ENCODE measurements around the gene MRPS18A. TPM values are rescaled to one million over a fixed set of nuclear protein-coding genes. Genes with fewer than 3 reads are reported as not detected.

MRPS18A gene
- total RNA-seq (10 to 100 TPM; 28.9 to 30.6 TPM), polyA plus RNA-seq (10 to 100 TPM; 53.1 to 63.1 (median 53.7) TPM), total RNA-seq (14.3 to 50.5 (median 25.4) reads per million in 6 experiments)

DNA sequence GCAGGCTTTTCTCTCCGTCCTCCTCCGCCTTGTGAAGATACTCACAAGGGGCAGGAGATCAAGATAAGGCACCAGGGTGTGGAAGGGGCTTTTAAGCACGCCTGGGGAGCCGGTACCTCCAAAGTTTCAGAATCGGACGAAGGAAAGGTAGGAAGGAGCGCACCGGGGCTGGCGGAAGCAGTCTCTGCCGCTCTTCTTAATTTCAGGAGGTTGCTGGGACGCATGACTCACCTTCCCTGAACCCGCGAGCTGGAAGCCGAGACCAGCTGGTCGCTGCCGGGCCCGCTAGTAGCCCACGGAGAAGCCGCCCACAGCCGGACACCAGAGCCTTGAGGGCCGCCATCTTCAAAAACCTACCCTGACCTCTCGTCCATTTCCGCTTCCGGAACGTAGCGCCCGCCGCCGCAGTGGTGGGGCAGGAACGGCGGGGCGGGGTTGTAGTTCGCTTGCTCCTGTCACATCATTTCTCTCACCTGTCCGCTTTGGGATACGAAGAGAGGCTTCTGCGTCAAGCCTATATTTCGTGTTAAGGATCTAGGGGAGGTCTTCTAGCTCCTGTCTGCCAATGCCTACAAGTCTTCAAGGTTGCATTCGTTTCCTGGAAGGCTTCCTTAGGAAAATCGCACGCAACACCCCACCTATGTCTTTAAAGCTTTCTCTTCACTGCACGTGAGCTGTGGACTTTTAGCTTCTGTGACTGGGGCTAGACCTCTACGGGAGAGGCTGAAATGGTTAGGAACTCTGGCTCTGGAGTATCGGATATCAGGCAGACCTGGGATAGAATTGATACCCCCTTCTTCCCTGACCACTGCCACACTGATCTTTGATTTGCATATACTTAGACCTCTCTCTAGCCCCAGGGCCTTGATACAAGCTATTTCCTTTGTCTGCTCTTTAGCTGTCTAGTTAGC, at the start of gene MRPS18A:
TSS of gene MRPS18A (minus strand) at position 355 of the 911 bp plus-strand sequence. CDS start at position 343, 12 bp downstream.
- ATAC-seq (peak; percentile 97 to 98), DNase-seq (peak; percentile 66 to 86 (median 72))
- H3K27me3 Mint-ChIP-seq: peaks cover 0 to 1% (median 0%) of the 10 kb centered on the region in 5 donors
- no peaks in the 10 kb centered on the region for H3K9me3 Mint-ChIP-seq
- peak within 1 kb of the TSS; percentile 89 to 97 (median 95) for H3K27ac Mint-ChIP-seq
- POLR2A ChIA-PET: interaction anchor here (1.4 to 1.8 kb wide), 3 partner anchors 15 to 58 kb away, joined by 4 to 5 read pairs (median 4); partner anchors contain the start of gene GTPBP2
- peaks cover 0 to 17% (median 0%) of the 10 kb centered on the region in 3 donors for H3K36me3 Mint-ChIP-seq
- peak within 1 kb of the TSS; percentile 89 to 99 (median 95) for H3K4me3 Mint-ChIP-seq
- H3K4me1 Mint-ChIP-seq: peaks cover 24 to 52% (median 47%) of the 10 kb centered on the region in 4 donors

DNA sequence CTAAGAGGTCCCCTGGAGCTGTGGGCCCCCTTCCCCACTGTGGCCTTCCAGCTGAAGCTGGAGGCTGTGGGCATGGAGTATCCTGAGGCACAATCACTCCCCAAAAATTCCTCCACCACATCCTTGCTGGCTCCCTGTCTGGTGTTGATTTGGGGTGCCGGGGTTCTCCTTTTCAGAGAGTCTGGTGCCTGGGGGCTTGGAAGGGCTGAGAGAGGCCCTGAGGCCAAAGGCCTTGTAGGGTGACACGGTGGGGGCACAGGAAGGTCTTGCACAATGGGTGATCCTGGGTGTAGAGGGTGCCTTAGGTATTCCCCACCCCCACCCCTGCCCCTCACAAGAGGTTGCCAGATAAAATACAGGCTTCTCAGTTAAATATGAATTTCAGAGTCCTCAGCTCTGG, 49.3 kb upstream of the MRPS18A start:
- peaks cover 0 to 6% (median 0%) of the 10 kb centered on the region in 5 donors for H3K27me3 Mint-ChIP-seq
- peaks cover 0 to 6% (median 4%) of the 10 kb centered on the region in 9 donors for H3K9me3 Mint-ChIP-seq
- ATAC-seq (no peak), DNase-seq (no peak)
- peak overlapping the region in 2 of 10 donors; percentile 76 to 80 for H3K27ac Mint-ChIP-seq
- no peaks in the 10 kb centered on the region for H3K36me3 Mint-ChIP-seq
- peaks cover 12 to 28% (median 19%) of the 10 kb centered on the region in 4 donors for H3K4me1 Mint-ChIP-seq
- POLR2A ChIA-PET: no interaction called here
- H3K4me3 Mint-ChIP-seq: no peak overlapping the region

DNA sequence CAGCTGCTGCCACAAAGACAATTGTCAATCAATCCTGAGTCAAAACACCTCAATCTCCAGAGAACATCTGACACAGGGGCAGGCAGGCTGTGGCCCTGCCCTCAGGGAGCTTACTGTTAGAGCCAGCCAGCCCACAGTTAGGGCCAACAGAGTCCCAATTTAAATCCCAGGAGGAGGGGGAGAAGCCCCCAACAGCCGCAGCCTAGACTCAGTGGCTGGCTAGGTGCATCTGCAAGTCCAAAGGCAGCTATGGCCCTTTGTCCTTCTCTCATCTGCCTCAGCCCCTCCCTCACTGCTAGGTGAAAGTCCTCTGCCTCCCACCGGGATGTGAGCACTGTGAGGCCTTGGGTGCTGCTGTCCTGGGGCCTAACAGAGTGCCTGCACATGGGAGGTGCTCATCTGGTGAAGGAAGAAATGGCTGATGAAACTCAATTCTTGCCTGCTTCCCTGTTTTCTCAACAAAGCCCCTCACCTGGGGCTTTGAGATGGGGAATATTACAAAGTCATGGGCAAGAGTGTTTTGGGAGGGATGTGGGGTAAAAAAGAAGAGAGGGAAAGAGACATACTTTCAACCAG, 48.7 kb upstream of the MRPS18A start:
- POLR2A ChIA-PET: no interaction called here

DNA sequence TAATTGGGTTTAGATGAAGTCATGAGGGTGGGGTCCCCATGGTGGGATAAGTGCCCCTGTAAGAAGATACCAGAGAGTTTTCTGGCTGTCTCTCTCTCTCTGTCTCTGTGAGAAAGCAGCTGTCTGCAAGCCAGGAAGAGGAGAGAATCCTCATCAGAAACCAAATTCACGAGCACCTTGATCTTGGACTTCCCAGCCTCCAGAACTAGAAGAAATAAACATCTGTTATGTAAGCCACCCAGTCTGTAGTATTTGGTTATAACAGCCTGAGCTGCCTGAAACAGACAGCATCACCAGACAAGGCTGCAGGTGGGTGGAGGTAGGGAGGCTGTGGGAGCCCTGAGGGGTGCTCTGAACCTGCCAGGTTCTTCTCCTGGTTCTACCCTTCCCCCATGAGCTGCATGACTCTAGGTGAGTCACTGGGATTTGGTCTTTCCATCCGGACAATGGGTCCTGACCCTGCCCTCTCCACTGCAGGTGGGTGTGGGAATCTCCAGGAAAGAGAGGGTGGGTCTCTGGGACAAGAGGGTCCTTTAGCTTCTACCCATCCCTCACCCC, 48.1 kb upstream of the MRPS18A start:
- H3K4me1 Mint-ChIP-seq: peaks cover 12 to 28% (median 19%) of the 10 kb centered on the region in 4 donors
- POLR2A ChIA-PET: no interaction called here
- DNase-seq (no peak), ATAC-seq (no peak)
- peaks cover 0 to 16% (median 13%) of the 10 kb centered on the region in 9 donors for H3K9me3 Mint-ChIP-seq
- no peak overlapping the region for H3K27ac Mint-ChIP-seq
- no peak overlapping the region for H3K4me3 Mint-ChIP-seq
- H3K36me3 Mint-ChIP-seq: peaks cover 0 to 8% (median 7%) of the 10 kb centered on the region in 3 donors
- peaks cover 0 to 6% (median 0%) of the 10 kb centered on the region in 5 donors for H3K27me3 Mint-ChIP-seq

More for the DNA sequence above, 48.7 kb upstream of the MRPS18A start:
- Mint-ChIP-seq H3K27ac (peak overlapping the region in 2 of 10 donors; percentile 76 to 80), H3K4me3 (no peak overlapping the region), H3K9me3 (peaks cover 0 to 10% (median 7%) of the 10 kb centered on the region in 9 donors), H3K27me3 (peaks cover 0 to 6% (median 0%) of the 10 kb centered on the region in 5 donors), H3K36me3 (peaks cover 0 to 2% (median 2%) of the 10 kb centered on the region in 3 donors), H3K4me1 (peaks cover 12 to 28% (median 19%) of the 10 kb centered on the region in 4 donors)
- no peak for ATAC-seq
- DNase-seq: no peak

DNA sequence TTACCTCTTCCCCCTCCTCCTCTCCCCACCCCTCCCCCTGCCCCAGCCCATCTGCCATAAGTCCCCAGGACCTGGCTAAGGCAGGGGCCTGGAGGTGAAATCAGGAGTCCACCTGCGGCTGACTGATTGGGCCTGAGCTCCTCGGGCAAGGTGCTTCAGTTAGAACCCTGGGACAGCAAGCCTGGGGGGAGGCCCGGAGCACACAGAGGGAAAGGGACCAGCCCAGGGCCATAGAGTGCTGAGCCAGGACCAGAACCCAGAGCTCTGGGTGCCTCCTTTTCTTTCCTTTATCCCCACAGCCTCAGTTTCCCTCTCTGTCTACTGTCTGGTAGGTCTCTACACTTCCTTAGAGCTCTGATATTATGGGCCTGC, 46.7 kb upstream of the MRPS18A start:
- DNase-seq (no peak), ATAC-seq (no peak)
- Mint-ChIP-seq H3K27ac (peak overlapping the region in 2 of 10 donors; percentile 79 to 87), H3K27me3 (peaks cover 0 to 6% (median 0%) of the 10 kb centered on the region in 5 donors), H3K9me3 (peaks cover 0 to 23% (median 21%) of the 10 kb centered on the region in 9 donors), H3K4me1 (peaks cover 12 to 28% (median 19%) of the 10 kb centered on the region in 4 donors), H3K4me3 (peak overlapping the region in 1 of 10 donors; percentile 53), H3K36me3 (peaks cover 0 to 12% (median 8%) of the 10 kb centered on the region in 3 donors)
- POLR2A ChIA-PET: interaction anchor here (1.4 kb wide), 1 partner anchor 35 kb away, joined by 4 read pairs; the partner anchor contains the start of gene VEGFA

DNA sequence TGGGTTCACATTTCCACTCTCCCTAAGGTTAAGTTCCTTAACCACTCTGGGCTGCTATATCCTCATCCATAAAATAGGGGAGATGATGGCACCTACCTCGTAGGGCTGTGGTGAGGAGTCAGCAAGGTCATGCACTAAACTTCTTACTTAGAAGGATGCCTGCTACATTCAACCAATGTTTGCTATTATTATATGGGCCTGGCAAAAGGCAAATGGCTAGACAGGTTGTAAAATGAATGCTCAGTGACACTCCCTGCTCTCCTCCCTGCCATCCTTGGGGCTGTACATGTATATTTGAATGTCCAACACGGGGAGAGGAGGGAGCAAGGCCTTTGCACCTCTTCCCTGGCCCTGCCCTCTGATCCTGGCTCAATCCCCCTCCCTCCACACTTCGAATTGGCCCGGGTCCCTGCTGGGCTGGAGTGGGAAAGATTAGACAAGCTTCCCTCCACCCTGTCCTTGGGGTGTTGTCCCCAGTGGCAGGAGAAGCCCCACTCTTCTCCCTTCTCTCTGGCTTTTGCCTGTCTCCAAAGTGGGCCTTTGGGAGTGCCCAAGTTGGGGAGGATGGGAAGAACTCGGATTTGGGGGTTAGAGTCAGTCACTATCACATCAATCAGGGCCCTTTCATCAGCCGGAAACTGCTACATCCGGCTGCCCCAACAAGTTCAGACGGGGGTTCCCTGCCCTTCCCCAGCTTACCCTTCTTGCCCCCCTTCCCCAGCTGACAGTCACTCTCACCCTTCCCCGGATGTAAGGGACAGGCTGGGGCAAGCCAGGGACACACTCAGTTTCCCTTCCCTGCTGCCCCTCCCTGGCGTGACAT, 46.1 kb upstream of the MRPS18A start:
- H3K9me3 Mint-ChIP-seq: peaks cover 0 to 23% (median 21%) of the 10 kb centered on the region in 9 donors
- H3K4me1 Mint-ChIP-seq: peaks cover 12 to 28% (median 19%) of the 10 kb centered on the region in 4 donors
- ATAC-seq: peak; percentile 39 to 99
- H3K27me3 Mint-ChIP-seq: peaks cover 0 to 6% (median 0%) of the 10 kb centered on the region in 5 donors
- peaks cover 0 to 12% (median 8%) of the 10 kb centered on the region in 3 donors for H3K36me3 Mint-ChIP-seq
- peak overlapping the region in 7 of 10 donors; percentile 6 to 87 (median 59) for H3K27ac Mint-ChIP-seq
- peak in 6 of 10 donors; percentile 4 to 66 (median 46) for DNase-seq
- POLR2A ChIA-PET: interaction anchor here (1.4 kb wide), 1 partner anchor 36 kb away, joined by 4 read pairs; the partner anchor contains the start of gene VEGFA
- peak overlapping the region in 1 of 10 donors; percentile 63 for H3K4me3 Mint-ChIP-seq

DNA sequence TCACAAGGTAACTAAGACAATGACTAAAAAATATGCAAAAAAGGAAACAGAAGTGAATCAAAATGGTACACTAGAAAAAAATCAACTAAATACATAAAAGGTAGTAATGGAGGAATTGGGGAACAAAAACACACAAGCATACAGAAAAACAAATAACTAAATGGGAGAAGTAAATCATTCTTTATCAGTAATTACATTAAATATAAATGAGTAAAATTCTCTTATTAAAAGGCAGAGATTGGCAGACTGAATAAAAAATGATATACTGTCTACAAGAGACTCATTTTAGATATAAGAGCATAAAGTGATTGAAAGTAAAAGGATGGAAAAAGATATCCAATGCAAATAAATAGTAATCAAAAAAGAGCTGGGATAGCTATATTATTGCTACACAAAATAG, 43.0 kb upstream of the MRPS18A start:
- Mint-ChIP-seq H3K4me3 (no peak overlapping the region), H3K27me3 (no peaks in the 10 kb centered on the region), H3K4me1 (peaks cover 9 to 33% (median 19%) of the 10 kb centered on the region in 4 donors), H3K27ac (no peak overlapping the region), H3K9me3 (peaks cover 0 to 23% (median 21%) of the 10 kb centered on the region in 9 donors), H3K36me3 (peaks cover 0 to 12% (median 8%) of the 10 kb centered on the region in 3 donors)
- POLR2A ChIA-PET: no interaction called here
- ATAC-seq (no peak), DNase-seq (no peak)

DNA sequence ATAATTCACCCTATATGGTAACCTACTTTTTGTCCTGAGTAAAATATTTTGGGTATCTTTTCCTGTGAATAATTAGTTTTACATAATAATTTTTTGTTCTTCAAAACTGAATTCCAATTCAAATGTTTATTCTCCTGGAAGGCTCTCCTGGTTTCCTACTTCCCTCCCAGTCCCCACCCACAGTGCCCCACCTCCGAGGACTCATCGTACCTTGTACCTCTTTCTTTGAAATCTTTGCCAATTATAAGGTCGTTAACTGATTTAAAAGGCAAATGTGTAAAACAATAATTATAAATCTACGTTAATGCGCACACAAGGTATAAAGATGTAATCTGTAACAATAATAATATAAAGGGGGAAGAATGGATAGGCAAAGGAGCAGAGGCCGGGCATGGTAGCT, 41.9 kb upstream of the MRPS18A start:
- H3K4me1 Mint-ChIP-seq: peaks cover 17 to 34% (median 28%) of the 10 kb centered on the region in 4 donors
- H3K36me3 Mint-ChIP-seq: peaks cover 0 to 12% (median 8%) of the 10 kb centered on the region in 3 donors
- no peak overlapping the region for H3K27ac Mint-ChIP-seq
- no peak for DNase-seq
- no peak overlapping the region for H3K4me3 Mint-ChIP-seq
- no peaks in the 10 kb centered on the region for H3K27me3 Mint-ChIP-seq
- ATAC-seq: no peak
- POLR2A ChIA-PET: no interaction called here
- peaks cover 0 to 23% (median 21%) of the 10 kb centered on the region in 9 donors for H3K9me3 Mint-ChIP-seq

DNA sequence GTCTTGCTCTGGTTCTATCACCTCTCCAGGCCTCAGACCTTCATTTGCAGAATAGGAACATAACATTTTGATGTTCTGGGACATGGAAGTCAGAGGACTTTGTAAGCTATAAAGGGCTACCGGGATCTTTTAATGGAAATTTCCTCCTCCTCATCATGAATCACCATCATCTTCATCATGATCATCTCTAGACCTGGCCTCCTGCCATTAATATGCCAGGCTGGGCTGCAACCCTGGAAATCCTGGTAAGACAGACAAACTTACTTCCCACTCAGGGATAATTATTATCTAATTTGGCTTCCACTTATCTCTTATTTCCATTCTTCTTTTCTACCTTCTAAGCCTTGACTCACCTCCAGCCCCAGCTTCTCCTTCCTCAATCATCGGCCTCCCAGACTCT, 41.0 kb upstream of the MRPS18A start:
- H3K4me3 Mint-ChIP-seq: no peak overlapping the region
- H3K4me1 Mint-ChIP-seq: peaks cover 17 to 34% (median 29%) of the 10 kb centered on the region in 4 donors
- H3K27me3 Mint-ChIP-seq: no peaks in the 10 kb centered on the region
- H3K36me3 Mint-ChIP-seq: peaks cover 0 to 12% (median 8%) of the 10 kb centered on the region in 3 donors
- no peak overlapping the region for H3K27ac Mint-ChIP-seq
- H3K9me3 Mint-ChIP-seq: peaks cover 0 to 23% (median 21%) of the 10 kb centered on the region in 9 donors
- ATAC-seq: no peak
- DNase-seq: no peak
- POLR2A ChIA-PET: no interaction called here

DNA sequence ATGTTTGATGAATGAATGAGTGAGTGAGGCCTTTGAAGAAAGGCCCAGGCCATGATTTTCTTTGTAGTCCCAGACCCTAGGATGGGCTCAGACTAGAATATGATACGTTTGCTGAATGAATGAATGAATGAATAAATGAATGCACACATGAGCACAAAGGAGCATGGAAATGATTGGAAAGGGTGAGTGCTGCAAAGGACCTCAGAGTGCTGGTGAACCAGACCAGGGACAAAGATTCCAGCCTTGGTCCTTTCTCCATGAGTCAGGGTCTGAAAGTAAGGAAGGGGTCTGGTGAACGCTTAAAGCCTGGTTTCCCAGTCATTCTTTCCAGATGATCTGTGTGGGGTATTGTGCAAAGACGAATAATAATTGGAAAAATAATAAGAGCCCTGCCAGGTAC, 40.0 kb upstream of the MRPS18A start:
- H3K27ac Mint-ChIP-seq: peak overlapping the region in 6 of 10 donors; percentile 20 to 72 (median 56)
- DNase-seq: no peak
- POLR2A ChIA-PET: no interaction called here
- H3K4me1 Mint-ChIP-seq: peaks cover 14 to 33% (median 30%) of the 10 kb centered on the region in 4 donors
- no peaks in the 10 kb centered on the region for H3K27me3 Mint-ChIP-seq
- H3K36me3 Mint-ChIP-seq: peaks cover 0 to 12% (median 8%) of the 10 kb centered on the region in 3 donors
- no peak overlapping the region for H3K4me3 Mint-ChIP-seq
- no peak for ATAC-seq
- peaks cover 0 to 23% (median 20%) of the 10 kb centered on the region in 9 donors for H3K9me3 Mint-ChIP-seq
